CD4-positive, alpha-beta T cell treated with Interferon alpha-2 for 1 hour (primary cell): ENCODE data around the gene PAEP.

ENCODE experiments used
- DNase-seq, 2 donors: peaks; one replicate each; pipeline ENCODE4 v3.0.0-alpha.2; 2020 to 2022

The PAEP gene

GRCh38 chr9:135551456-135551855, 10.1 kb upstream of the PAEP start:
- DNase-seq = no peak

GRCh38 chr9:135552021-135552697, 9.4 kb upstream of the PAEP start:
- no peak for DNase-seq

- no peak for DNase-seq
Observed at GRCh38 chr9:135552698-135553171, 8.8 kb upstream of the PAEP start.

- no peak for DNase-seq
Observed at GRCh38 chr9:135554718-135555117, 6.8 kb upstream of the PAEP start.

- no peak for DNase-seq
Observed at GRCh38 chr9:135555203-135555602, 6.4 kb upstream of the PAEP start.

- no peak for DNase-seq
Observed at GRCh38 chr9:135555910-135556309, 5.6 kb upstream of the PAEP start.

GRCh38 chr9:135559606-135560005, 1.9 kb upstream of the PAEP start:
- no peak for DNase-seq

GRCh38 chr9:135562235-135562745, 734 bp downstream of the PAEP start:
- no peak for DNase-seq

GRCh38 chr9:135563039-135563476, 1.5 kb downstream of the PAEP start:
- DNase-seq = no peak

GRCh38 chr9:135563858-135564257, 2.3 kb downstream of the PAEP start:
- DNase-seq = no peak

- DNase-seq = no peak
Observed at GRCh38 chr9:135565141-135565628, 3.6 kb downstream of the PAEP start.

GRCh38 chr9:135565636-135566035, 4.1 kb downstream of the PAEP start:
- DNase-seq = no peak

- no peak for DNase-seq
Observed at GRCh38 chr9:135566552-135566951, 5.0 kb downstream of the PAEP start.

- no peak for DNase-seq
Observed at GRCh38 chr9:135567311-135567710, 5.8 kb downstream of the PAEP start.

GRCh38 chr9:135568026-135568425, 6.5 kb downstream of the PAEP start:
- DNase-seq = no peak

GRCh38 chr9:135570456-135570855, 8.9 kb downstream of the PAEP start:
- DNase-seq = no peak

- DNase-seq = no peak
Observed at GRCh38 chr9:135572233-135572632, 10.7 kb downstream of the PAEP start.

- DNase-seq = no peak
Observed at GRCh38 chr9:135573124-135573523, 11.6 kb downstream of the PAEP start.

- no peak for DNase-seq
Observed at GRCh38 chr9:135574331-135574730, 12.8 kb downstream of the PAEP start.

- DNase-seq = no peak
Observed at GRCh38 chr9:135574943-135575342, 13.4 kb downstream of the PAEP start.

- DNase-seq = no peak
Observed at GRCh38 chr9:135575995-135576631, 14.6 kb downstream of the PAEP start.

GRCh38 chr9:135577256-135577655, 15.7 kb downstream of the PAEP start:
- DNase-seq = no peak

- DNase-seq = no peak
Observed at GRCh38 chr9:135579356-135579755, 17.8 kb downstream of the PAEP start.
